Suprapubic skin (tissue), 4 donors: ENCODE measurements around the gene MYH14. TPM values are rescaled to one million over a fixed set of nuclear protein-coding genes. Genes with fewer than 3 reads are reported as not detected.
A peak's percentile ranks its signal among the peaks of the same experiment; 100 is the strongest.
"Not testable (repeated sequence)": the region's sequence is repeated elsewhere in the genome, so short reads cannot be mapped to it uniquely, and the experiment has no call there.

Experiments used
- DNase-seq, 2 donors: peaks; one replicate each; pipeline ENCODE4 v3.0.0-alpha.2; 2019; ENCODE audit warnings: low spot score in 2 of 2
- H3K27ac ChIP-seq: fragments of 200-600 bp; sonication (generic); one replicate; pipeline ENCODE4 v1.5.1; 2019
- H3K27me3 ChIP-seq: fragments of 200-600 bp; sonication (generic); one replicate; pipeline ENCODE4 v1.5.1; 2019
- H3K36me3 ChIP-seq: fragments of 200-600 bp; sonication (generic); one replicate; pipeline ENCODE4 v1.5.1; 2019
- H3K4me1 ChIP-seq: fragments of 200-600 bp; sonication (generic); one replicate; pipeline ENCODE4 v1.5.1; 2019
- H3K4me3 ChIP-seq: fragments of 200-600 bp; sonication (generic); one replicate; pipeline ENCODE4 v1.5.1; 2019; ENCODE audit warnings: mild to moderate bottlenecking
- H3K9me3 ChIP-seq: fragments of 200-600 bp; sonication (generic); one replicate; pipeline ENCODE4 v1.5.1; 2019
- EP300 ChIP-seq: sonication (generic); formaldehyde crosslinking; IDR thresholded peaks from one replicate; pipeline ENCODE4 v1.6.1; 2017; ENCODE audit warnings: antibody characterized with exemption
- POLR2A ChIP-seq, 2 donors: fragments of 450-650 bp; IDR thresholded peaks; one replicate each; pipeline ENCODE4 v1.6.1; 2017; ENCODE audit warnings: antibody characterized with exemption in 2 of 2, mild to moderate bottlenecking in 2 of 2, moderate library complexity in 2 of 2
- POLR2AphosphoS5 ChIP-seq, 3 donors: sonication (generic); formaldehyde crosslinking; IDR thresholded peaks; one replicate each; pipeline ENCODE4 v1.6.1; 2017; ENCODE audit warnings: antibody characterized with exemption in 3 of 3
- WGBS: methylation state at CpG from one replicate; pipeline ENCODE4 v1.1.5; 2018; 5-methylcytosine and 5-hydroxymethylcytosine counted together
- total RNA-seq, 4 donors: library from RNA; depleted of rRNA; stranded (reverse); fragments of >200 nt; gene quantifications; one replicate each; pipeline ENCODE4 v1.1.0, GENCODE V29; 2016
- TF ChIP-seq, protein P1 (sequence below), 2 donors: fragments of 200-600 bp in 1 of 2; fragments of 450-650 bp in 1 of 2; sonication (generic) in 1 of 2; IDR thresholded peaks; one replicate each; pipeline ENCODE4 v1.5.1; 2016 to 2019; ENCODE audit warnings: antibody characterized with exemption in 2 of 2, mild to moderate bottlenecking in 1 of 2, moderate library complexity in 1 of 2

MYH14 gene
- total RNA-seq, 4 donors from 2014 or later: 84.8 to 116 (median 104) TPM

DNA sequence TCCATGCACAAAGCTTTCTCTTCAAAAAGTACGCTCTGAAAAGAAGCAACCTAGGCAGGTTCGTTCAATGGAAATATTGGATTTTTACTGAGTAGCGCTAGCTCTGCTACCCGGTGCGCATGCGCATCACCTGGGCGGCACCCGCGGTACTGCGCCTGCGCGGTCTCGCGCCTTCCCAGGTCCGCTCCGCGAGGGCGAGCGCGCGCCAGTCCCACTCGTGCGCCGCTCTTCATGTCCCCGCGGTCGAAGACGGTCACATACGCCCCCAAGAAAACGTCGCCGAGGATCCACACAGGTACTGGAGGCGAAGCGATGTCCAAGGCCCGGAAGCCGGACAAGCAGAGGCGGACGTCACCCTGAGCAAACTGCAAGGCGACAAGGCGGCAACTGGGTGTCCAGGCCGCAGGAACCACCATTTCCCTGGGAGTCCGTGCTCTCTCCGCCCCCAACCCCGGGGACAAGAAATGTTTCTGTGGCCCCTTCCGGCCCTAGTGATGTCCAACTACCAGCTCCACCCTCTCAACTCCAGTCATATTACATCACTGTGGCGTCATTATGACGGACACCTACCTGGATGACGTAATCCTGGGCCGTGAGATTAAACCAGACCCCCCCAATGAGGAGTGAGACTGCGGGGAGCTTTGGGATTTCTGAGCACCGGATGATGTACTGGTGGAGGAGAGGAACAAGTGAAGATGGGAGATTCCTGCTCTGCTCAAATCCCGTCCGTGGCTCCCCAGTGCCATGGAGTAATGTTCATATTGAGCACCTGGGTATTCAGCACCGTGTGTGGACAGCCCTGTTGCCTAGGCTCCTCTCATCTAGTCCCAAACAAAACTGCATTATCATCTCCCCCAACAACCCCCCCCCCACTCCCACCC, 130.6 kb downstream of the MYH14 start:
- Histone ChIP-seq H3K36me3 (no peaks in the 10 kb centered on the region), H3K4me3 (peak overlapping the region; percentile 52), H3K4me1 (peaks cover 49% of the 10 kb centered on the region), H3K27me3 (peaks cover 58% of the 10 kb centered on the region), H3K9me3 (no peaks in the 10 kb centered on the region), H3K27ac (peak overlapping the region; percentile 64)
- WGBS: 26% methylated on average over 27 of the region's 54 CpGs
- DNase-seq: no peak
- TF ChIP-seq, protein P1, sequence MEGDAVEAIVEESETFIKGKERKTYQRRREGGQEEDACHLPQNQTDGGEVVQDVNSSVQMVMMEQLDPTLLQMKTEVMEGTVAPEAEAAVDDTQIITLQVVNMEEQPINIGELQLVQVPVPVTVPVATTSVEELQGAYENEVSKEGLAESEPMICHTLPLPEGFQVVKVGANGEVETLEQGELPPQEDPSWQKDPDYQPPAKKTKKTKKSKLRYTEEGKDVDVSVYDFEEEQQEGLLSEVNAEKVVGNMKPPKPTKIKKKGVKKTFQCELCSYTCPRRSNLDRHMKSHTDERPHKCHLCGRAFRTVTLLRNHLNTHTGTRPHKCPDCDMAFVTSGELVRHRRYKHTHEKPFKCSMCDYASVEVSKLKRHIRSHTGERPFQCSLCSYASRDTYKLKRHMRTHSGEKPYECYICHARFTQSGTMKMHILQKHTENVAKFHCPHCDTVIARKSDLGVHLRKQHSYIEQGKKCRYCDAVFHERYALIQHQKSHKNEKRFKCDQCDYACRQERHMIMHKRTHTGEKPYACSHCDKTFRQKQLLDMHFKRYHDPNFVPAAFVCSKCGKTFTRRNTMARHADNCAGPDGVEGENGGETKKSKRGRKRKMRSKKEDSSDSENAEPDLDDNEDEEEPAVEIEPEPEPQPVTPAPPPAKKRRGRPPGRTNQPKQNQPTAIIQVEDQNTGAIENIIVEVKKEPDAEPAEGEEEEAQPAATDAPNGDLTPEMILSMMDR (IDR thresholded peaks at IDR 0.05): no peak
- TF ChIP-seq POLR2AphosphoS5 (IDR thresholded peaks at IDR 0.05): peak in 1 of 3 donors; percentile 26
- TF ChIP-seq EP300: no peak

DNA sequence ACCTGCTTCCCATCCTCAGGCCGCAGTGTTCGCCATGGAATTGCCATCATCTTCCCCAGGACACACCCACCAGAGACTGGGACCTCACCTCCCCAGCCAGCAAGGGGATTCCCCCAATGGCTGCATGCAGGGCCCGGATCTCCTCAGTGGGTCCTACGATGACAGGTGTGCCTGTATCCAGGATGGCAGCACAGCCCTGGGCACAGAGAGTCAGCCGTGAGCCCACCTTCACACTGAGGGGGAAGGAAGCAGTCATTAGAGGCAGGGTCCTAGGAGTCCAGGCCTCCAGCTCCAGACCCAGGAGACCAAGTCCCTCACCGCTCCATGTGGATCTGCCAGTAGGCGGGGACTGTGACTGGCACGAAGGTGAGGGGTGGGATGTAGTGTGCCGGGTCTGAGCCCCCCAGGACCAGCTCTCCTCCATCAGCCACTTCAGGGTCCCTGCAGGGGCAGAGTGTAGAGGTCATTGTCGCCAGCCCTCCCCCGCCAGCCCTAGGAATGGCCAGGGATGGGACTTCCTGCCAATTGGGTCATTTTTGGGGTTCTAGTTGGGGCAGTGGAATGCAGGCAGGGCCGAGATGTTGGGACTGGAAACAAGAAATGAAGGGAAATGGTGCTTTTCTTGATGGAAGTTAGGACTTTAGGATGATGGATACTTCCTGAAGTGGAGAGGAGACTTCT, 131.5 kb downstream of the MYH14 start:
- TF ChIP-seq POLR2A (IDR thresholded peaks at IDR 0.05): no peak
- no peak for TF ChIP-seq EP300
- TF ChIP-seq POLR2AphosphoS5 (IDR thresholded peaks at IDR 0.05): no peak
- TF ChIP-seq, protein P1 (IDR thresholded peaks at IDR 0.05): no peak
- no peak for DNase-seq
- Histone ChIP-seq H3K4me1 (peaks cover 41% of the 10 kb centered on the region), H3K27ac (no peak overlapping the region), H3K4me3 (no peak overlapping the region), H3K27me3 (peaks cover 49% of the 10 kb centered on the region), H3K9me3 (no peaks in the 10 kb centered on the region), H3K36me3 (no peaks in the 10 kb centered on the region)
- WGBS: 90% methylated on average over 10 of the region's 12 CpGs

DNA sequence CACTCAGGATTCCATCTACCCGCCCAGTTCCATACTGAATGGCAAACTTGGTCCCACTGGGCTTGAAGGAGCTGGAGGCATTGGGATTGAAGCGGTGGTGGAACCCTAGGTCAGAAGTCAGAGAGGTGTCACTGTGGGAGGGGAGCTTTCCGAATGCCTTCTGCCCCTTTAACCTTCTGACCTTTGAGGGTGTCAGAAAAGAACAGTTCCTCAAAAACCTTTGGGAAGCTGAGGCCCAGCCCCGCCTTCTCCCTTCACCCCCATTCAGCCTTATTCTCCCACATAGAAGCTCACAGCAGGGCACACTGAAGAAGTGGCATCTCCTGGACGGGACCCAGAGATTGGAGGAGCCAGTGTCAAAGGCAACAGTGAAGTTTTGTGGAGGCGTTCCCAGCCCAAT, 133.6 kb downstream of the MYH14 start:
- not testable (repeated sequence) for H3K4me3 ChIP-seq, H3K9me3 ChIP-seq, DNase-seq, H3K27ac ChIP-seq, H3K36me3 ChIP-seq
- 90% methylated on average over 6 of the region's 6 CpGs for WGBS
- Histone ChIP-seq H3K27me3 (peaks cover 28% of the 10 kb centered on the region), H3K4me1 (peaks cover 22% of the 10 kb centered on the region)

DNA sequence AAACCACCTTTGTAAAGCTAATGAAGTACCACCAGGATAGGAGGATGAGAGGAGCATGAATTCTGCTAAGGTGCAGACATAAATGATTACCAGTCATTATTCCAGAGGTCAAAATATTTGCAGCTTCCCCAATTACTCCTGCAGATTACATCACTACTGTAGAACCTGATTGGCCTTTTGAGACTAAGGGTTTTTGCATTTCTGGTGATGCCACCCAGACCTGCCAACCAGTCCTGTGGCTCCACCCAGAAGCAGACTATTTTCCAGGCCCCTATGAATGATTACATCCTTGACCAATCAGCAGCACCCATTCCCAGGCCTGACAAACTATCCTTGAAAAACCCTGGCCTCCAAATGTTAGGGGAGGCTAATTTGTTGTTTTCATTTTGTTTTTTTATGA, 136.9 kb downstream of the MYH14 start:
- no peak for TF ChIP-seq POLR2AphosphoS5 (IDR thresholded peaks at IDR 0.05)
- no peak for TF ChIP-seq POLR2A (IDR thresholded peaks at IDR 0.05)
- TF ChIP-seq, protein P1 (IDR thresholded peaks at IDR 0.05): no peak
- TF ChIP-seq EP300: no peak
- H3K27ac ChIP-seq: no peak overlapping the region
- no peak overlapping the region for H3K4me3 ChIP-seq
- no peaks in the 10 kb centered on the region for H3K27me3 ChIP-seq
- no peaks in the 10 kb centered on the region for H3K4me1 ChIP-seq
- peaks cover 3% of the 10 kb centered on the region for H3K9me3 ChIP-seq
- no peaks in the 10 kb centered on the region for H3K36me3 ChIP-seq
- no peak for DNase-seq

DNA sequence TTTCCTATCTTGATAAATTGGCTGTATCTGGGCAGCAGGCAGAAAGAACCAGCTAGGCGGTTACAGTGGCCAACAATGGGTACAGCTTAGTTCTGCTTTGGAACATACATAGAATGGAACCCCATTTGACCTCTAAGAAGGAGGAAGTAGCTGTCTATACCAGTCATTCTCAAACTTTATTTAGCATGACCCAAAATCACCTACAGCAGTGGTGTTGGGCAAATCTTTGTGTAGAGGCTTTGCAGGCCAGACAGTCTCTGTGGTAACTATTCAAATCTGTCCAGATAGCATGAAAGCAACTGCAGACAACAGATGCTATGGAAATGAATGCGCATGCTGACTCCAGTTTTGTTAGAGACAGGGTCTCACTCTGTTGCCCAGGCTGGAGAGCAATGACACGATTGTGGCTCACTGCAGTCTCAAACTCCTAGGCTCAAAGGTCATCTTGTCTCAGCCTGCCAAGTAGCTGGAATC, 137.7 kb downstream of the MYH14 start:
- Histone ChIP-seq H3K36me3 (no peaks in the 10 kb centered on the region), H3K4me1 (no peaks in the 10 kb centered on the region), H3K9me3 (peaks cover 3% of the 10 kb centered on the region), H3K27ac (no peak overlapping the region), H3K4me3 (no peak overlapping the region), H3K27me3 (no peaks in the 10 kb centered on the region)
- TF ChIP-seq POLR2A (IDR thresholded peaks at IDR 0.05) (no peak), EP300 (no peak), POLR2AphosphoS5 (IDR thresholded peaks at IDR 0.05) (no peak)
- TF ChIP-seq, protein P1 (IDR thresholded peaks at IDR 0.05): no peak
- 79% methylated on average over 2 of the region's 3 CpGs for WGBS
- DNase-seq: no peak
